Sigmoid colon (tissue), 4 donors: ENCODE measurements around the gene TJP1.

Experiments
- EP300 ChIP-seq, 4 donors: sonication (generic); formaldehyde crosslinking; IDR thresholded peaks; one replicate each; pipeline ENCODE4 v1.6.1; 2017; ENCODE audit warnings: antibody characterized with exemption in 4 of 4
- POLR2A ChIP-seq, 2 donors: fragments of 450-650 bp; IDR thresholded peaks; one replicate each; pipeline ENCODE4 v1.6.1; 2016; ENCODE audit warnings: antibody characterized with exemption in 2 of 2, mild to moderate bottlenecking in 2 of 2, moderate library complexity in 2 of 2
- POLR2AphosphoS5 ChIP-seq, 4 donors: sonication (generic); formaldehyde crosslinking; IDR thresholded peaks; one replicate each; pipeline ENCODE4 v1.6.1; 2017; ENCODE audit warnings: antibody characterized with exemption in 4 of 4

DNA sequence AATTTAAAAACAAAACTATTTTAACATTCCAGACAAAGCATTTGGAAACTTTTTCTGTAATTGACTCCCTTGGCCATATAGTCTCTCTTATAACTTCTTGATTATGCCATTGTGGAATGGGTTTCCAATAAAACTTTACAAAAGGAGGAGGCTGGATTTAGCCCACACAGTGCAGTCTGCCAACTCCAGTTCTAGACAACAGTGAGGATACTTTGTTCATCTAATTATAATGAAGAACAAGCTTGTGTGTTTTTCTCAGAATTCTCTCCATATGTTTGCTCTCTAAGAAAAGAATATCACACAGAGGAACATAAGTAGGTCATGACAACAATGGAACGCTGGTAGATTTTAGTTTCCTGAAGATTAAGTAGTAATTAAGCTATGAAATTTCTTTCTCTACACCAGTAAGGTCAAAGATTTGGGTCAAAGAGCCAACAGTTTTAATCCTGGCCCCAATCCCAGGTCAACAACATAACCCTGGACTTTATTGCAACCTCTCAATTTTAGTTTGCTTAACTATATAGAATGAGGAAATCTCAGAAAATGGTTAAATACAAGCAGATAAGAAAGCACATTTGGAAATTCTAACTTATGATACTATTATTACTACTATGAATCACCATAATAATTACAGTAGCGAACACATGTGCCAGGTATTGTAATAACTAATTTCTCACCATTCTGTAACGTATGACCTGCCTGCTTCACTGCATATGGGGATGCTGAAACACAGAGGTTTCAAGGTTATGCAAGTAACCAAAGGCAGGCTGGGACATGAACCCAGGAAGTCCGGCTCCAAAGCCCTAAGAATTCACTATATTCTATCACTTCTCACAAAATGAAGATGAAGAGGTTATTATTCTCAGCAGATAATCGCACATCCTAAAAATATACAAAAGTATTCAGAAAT lies 65.7 kb downstream of the TJP1 start:
- no peak for TF ChIP-seq EP300 (IDR thresholded peaks at IDR 0.05)
- TF ChIP-seq POLR2A (IDR thresholded peaks at IDR 0.05): no peak
- TF ChIP-seq POLR2AphosphoS5 (IDR thresholded peaks at IDR 0.05): no peak
